H4 (cell line): ENCODE results near the gene PXN. TPM values are rescaled to one million over a fixed set of nuclear protein-coding genes. Genes with fewer than 3 reads are reported as not detected.
"Not testable (repeated sequence)": the region's sequence is repeated elsewhere in the genome, so short reads cannot be mapped to it uniquely, and the experiment has no call there.

Experiments
- DNase-seq: peaks from one replicate; pipeline ENCODE4 v3.0.0-alpha.2; 2015; ENCODE audit warnings: low spot score
- total RNA-seq: library from RNA; depleted of rRNA; stranded (reverse); fragments of >200 nt; shearing (Covaris generic); gene quantifications from 2 replicates; pipeline ENCODE4 v1.2.3, GENCODE V29; 2014

The PXN gene
- total RNA-seq, 1 experiment from 2014 or later, result 31.3 TPM

- DNase-seq, result no peak
These were observed 2.4 kb downstream of the PXN start for GRCh38 chr12:120262852-120263747.

- DNase-seq, result no peak
These were observed 3.3 kb downstream of the PXN start for GRCh38 chr12:120261951-120262851.

- no peak for DNase-seq
These were observed 4.9 kb downstream of the PXN start for GRCh38 chr12:120260607-120261006.

GRCh38 chr12:120259418-120260202, 5.9 kb downstream of the PXN start:
- no peak for DNase-seq

- no peak for DNase-seq
These were observed 7.1 kb downstream of the PXN start for GRCh38 chr12:120258323-120258896.

GRCh38 chr12:120257041-120257821, 8.3 kb downstream of the PXN start:
- peak; percentile 61 for DNase-seq

- no peak for DNase-seq
These were observed 10.7 kb downstream of the PXN start for GRCh38 chr12:120254809-120255208.

- not testable (repeated sequence) for DNase-seq
These were observed 12.2 kb downstream of the PXN start for GRCh38 chr12:120253313-120253712.

GRCh38 chr12:120252071-120252906, 13.2 kb downstream of the PXN start:
- peak; percentile 60 for DNase-seq

GRCh38 chr12:120251364-120252070, 14.0 kb downstream of the PXN start:
- peak; percentile 61 for DNase-seq

GRCh38 chr12:120249875-120250795, 15.4 kb downstream of the PXN start:
- DNase-seq, result no peak

GRCh38 chr12:120249266-120249874, 16.2 kb downstream of the PXN start:
- DNase-seq, result peak; percentile 64

GRCh38 chr12:120247621-120248030, 17.9 kb downstream of the PXN start:
- DNase-seq, result no peak

- no peak for DNase-seq
These were observed 18.3 kb downstream of the PXN start for GRCh38 chr12:120247183-120247582.

GRCh38 chr12:120246705-120247104, 18.8 kb downstream of the PXN start:
- DNase-seq, result not testable (repeated sequence)

- no peak for DNase-seq
These were observed 22.4 kb downstream of the PXN start for GRCh38 chr12:120242971-120243699.
